Measurements from ENCODE around the gene TBX6.

DNA sequence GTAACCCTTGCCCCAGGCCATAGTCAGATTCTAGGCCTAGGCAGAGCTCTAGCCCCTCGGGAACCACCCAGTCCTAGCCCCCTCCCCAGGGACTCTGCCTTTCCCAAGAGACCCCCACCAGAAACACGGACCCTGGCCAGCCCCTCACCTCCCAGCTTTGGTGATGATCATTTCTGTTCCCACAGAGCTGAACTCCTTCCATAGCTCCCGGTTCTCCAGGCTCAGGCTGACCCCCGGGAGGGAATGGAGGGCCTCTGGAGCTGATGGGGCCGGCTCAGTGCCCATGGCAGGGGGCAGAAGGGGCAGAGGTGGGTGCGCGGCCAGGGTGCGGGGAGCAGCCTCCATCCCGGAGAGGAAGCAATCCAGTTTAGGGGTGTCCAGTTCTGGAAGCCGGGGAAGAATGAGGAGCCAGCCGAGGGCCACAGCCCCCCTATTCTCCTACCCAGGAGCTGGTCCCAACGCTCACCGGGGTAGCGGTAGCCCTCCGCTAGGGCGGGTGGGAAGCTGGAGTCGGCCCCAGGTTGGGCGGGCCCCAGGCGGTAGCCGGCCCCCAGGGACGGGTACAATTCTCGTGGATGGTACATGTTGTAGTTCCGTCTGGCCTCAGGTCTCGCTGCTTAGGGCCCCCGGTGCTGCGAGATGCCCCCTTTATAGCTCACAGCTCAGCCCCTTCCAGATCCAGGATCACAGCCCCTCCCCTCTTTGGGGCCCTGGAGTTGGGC is 953 bp downstream of the TBX6 start:
- TF ChIP-seq, protein P1, sequence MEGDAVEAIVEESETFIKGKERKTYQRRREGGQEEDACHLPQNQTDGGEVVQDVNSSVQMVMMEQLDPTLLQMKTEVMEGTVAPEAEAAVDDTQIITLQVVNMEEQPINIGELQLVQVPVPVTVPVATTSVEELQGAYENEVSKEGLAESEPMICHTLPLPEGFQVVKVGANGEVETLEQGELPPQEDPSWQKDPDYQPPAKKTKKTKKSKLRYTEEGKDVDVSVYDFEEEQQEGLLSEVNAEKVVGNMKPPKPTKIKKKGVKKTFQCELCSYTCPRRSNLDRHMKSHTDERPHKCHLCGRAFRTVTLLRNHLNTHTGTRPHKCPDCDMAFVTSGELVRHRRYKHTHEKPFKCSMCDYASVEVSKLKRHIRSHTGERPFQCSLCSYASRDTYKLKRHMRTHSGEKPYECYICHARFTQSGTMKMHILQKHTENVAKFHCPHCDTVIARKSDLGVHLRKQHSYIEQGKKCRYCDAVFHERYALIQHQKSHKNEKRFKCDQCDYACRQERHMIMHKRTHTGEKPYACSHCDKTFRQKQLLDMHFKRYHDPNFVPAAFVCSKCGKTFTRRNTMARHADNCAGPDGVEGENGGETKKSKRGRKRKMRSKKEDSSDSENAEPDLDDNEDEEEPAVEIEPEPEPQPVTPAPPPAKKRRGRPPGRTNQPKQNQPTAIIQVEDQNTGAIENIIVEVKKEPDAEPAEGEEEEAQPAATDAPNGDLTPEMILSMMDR (IDR thresholded peaks at IDR 0.05; ENCODE audit: low read length): no peak
- no peak for TF ChIP-seq EZH2 (IDR thresholded peaks at IDR 0.05; ENCODE audit: borderline replicate concordance, low read length)
